Posterior vena cava (tissue), 2 donors: ENCODE measurements around the gene LRP2. TPM values are rescaled to one million over a fixed set of nuclear protein-coding genes. Genes with fewer than 3 reads are reported as not detected.
"Not testable (repeated sequence)": the region's sequence is repeated elsewhere in the genome, so short reads cannot be mapped to it uniquely, and the experiment has no call there.

Experiments
- DNase-seq: peaks from one replicate; pipeline ENCODE4 v3.0.0-alpha.2; 2020; ENCODE audit warnings: low spot score
- intact Hi-C, 2 donors: fragments of 100-400 bp; cut with DNase I; formaldehyde crosslinking; loops; one replicate each; pipeline versions ENCODE4 v1.14.1 to v1.14.2; 2022 to 2023
- long read RNA-seq, 2 donors: library from polyadenylated mRNA; unstranded; transcript quantifications; one replicate each; pipeline ENCODE4 v2.0.0, GENCODE V29; 2020 to 2021
- total RNA-seq, 2 donors: library from RNA; stranded (reverse); fragmentation: NEBNext Ultra II Directional; extraction: Animal tissue kit (Norgen Biotek cat#: 25700); gene quantifications; one replicate each; pipeline ENCODE4 v1.2.1, GENCODE V29; 2021
- donor health status: DM: yes; HTN: yes; CAD: no.
- donor health status: DM: yes; HTN: yes; CAD: no.

The LRP2 gene
- not detected for total RNA-seq
- long read RNA-seq, donor 1: 0 reads
- long read RNA-seq, donor 2: 0 reads

DNA sequence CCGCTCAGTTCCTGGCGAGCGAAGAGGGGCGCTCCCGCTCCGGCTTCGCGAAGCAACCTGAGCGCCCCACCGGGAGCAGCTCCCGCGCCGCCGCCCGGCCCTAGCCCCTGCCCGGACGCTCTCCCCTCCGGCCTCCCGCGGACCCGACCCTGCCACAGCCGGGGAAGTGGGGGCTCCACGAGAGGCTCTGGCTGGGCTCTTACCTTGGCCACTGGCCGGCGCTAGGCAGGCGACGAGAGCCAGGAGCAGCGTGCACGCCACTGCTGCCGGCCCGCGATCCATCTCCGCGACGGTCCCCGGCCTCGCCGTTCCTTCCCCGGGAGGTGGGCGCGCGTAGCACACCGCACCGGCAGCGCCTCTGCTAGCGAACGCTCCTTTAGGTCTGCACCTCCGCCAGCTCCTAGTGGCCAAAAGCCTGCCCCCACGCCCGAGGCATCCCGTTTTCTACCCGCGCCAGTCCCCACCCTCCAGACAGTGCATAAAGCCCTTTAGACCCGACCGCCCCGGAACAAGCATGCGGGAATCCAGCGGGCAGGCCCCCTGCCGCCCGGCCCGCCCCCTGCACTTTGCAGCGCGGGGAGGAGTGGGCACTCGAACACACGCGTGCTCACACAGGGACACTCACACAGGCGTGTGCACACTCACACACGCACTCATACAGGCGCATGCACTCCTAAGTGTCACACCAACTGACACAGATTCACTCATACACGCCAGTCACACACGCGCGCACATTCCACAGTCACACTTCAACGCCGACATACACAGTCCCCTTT, at the start of gene LRP2:
LRP2 (minus strand) TSS at position 417 of the 776 bp plus-strand sequence; CDS start at position 282, 135 bp downstream.
- no peak for DNase-seq

GRCh38 chr2:169406891-169407290, 44.6 kb upstream of the LRP2 start:
- no peak for DNase-seq
- intact Hi-C loops: no loop called here

More for the DNA sequence above, at the start of gene LRP2:
- intact Hi-C loops: no loop called here

GRCh38 chr2:169399491-169399890, 37.2 kb upstream of the LRP2 start:
- intact Hi-C loops, DNase-seq: not testable (repeated sequence)

DNA sequence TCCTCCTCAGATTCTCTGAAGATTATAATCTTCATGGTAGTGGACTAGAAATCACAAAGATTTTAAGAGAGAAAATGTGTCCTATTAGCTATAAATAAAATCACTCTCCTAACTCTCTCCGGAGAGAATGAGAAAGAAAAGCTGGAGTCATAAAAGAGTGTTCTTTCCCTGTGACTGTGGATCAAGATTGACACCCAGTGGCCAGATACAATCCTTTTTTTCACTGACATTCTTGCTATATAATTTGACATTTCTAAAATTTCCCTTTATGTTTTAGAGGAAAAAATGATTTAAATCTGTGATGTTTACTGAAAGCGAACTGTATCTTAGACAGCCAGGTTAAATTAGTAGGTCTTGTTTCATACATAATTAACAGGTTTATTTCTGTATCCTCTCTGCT, 35.4 kb upstream of the LRP2 start:
- no peak for DNase-seq
- intact Hi-C loops: no loop called here

DNA sequence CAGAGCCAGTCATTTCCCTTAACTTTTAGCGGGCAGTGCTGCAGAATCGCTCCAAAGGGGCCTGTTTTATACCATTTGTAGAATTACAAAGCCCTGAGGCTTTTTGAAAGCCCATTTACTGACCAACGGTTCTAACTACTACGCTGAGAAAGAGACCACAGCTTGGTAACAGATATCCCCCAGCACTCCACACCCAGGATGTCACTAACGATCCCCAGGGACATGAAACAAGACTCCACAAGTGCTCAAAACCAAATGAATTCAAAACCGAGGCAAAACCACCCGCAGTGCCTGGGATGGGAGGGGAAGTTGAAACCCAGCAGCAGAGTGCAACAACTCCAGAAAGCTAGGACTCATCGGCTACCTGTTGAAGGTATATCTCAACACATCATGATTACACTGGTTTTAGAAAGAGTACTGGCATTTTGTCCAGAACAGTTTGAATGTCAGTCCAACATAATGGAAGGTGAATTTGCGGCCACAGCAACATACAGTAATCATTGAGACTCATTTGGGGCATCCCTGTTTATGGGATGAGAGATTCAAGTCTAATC, 33.6 kb upstream of the LRP2 start:
- no peak for DNase-seq
- intact Hi-C loops: no loop called here

DNA sequence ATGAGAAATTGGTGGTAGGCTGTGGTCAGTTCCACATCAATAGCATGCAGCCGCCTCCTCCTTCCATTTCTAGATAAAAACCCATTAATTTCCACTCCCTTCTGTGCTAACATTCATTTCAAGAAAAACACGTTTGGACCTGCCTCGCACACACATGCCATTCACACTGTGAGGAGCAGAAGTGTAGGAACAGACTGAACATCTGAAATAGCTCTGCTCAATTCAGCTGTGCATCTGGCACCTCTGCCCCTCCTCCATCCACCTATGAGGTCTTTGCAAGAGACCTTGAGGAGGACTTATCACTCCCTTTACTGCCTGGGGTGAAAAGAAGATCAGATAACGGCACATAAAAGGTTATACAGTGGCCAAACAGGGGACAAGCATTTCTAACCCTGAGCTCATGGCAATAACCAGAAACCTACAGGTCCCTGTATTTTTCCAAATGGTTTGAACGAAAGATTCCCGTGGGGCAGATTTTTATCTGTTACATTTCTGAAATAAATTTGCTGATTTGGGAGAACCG, 30.8 kb upstream of the LRP2 start:
- intact Hi-C loops: no loop called here
- DNase-seq: no peak

- intact Hi-C loops: no loop called here
- no peak for DNase-seq
Observed at GRCh38 chr2:169391236-169391635, 28.9 kb upstream of the LRP2 start.

- intact Hi-C loops: no loop called here
- DNase-seq: no peak
Observed at GRCh38 chr2:169388161-169388560, 25.8 kb upstream of the LRP2 start.

DNA sequence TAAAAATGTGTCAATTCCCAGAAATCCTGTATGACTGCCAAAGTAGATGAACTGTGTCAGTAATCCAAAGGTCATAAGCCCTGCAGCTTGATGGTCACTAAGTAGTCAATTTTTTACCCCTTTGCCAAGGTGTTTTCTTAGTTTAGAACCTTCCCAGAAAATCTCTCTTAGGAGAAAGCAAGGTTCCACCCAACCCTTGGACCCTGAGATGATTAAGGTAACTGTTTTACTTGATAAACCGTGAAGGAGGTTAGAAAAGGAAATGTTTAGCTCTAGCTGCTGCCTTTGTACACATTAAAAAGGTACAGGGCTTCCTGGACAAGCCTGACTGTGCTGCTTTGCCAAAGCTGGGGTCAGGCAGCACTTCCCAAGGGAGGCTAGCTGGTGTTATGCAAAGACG, 24.4 kb upstream of the LRP2 start:
- no peak for DNase-seq
- intact Hi-C loops: no loop called here

- intact Hi-C loops: no loop called here
- DNase-seq: no peak
Observed at GRCh38 chr2:169384816-169385215, 22.5 kb upstream of the LRP2 start.

DNA sequence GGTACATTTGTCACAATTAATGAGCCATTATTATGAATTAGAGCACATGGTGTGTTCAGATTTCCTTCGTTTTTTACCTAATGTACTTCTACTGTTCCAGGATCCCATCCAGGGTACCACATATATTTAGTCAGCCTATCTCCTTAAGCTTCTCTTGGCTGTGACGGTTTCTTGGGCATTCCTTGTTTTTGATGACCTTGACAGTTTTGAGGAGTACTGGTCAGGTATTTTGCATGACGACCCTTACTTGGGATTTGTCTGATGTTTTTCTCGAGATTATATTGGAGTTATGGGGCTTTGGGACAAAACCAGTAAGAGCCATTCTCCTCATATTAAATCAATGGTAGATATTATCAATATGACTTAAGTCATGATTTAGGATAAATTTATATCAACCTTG, 10.2 kb upstream of the LRP2 start:
- no peak for DNase-seq
- intact Hi-C loops: no loop called here

DNA sequence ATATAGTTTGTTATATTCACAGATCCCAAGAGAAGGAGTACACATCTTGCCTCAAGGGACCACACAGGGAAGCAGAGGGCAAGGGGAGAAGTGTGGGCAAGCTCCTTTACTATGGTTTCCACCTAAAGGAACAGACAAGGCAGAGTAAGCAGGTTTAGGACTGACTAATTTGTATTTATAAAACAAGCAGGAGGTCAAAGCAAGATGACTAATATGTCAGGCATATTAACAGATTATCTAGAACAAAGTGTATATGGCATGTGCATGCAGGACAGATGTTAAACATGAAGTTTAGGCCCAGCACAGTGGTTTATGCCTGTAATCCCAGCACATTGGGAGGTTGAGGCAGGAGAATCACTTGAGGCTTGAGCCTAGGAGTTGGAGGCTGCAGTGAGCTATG, 3.7 kb upstream of the LRP2 start:
- intact Hi-C loops: no loop called here

DNA sequence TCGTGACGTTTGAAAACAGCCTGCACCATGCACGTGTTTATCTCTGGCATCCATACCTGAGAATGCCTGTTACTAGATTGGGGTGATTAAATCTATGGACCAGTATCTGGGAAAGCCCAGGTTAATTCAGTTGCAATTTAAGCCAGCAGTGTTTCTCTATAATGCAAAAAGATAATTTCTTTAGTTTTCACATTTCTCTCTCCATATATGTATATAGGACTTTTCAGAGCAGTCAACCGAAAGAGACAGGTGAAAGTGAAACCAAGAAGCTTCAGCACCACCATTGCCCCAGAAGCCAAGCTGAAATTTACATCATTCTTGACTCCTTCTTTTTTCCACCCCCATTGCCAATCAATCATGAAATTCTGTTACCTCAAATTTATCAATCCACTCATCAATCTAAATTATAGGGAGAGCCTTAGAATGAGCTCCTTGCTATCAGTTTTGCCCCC, 2.7 kb upstream of the LRP2 start:
- intact Hi-C loops: no loop called here
- no peak for DNase-seq

More for the DNA sequence above, 3.7 kb upstream of the LRP2 start:
- DNase-seq: no peak

DNA sequence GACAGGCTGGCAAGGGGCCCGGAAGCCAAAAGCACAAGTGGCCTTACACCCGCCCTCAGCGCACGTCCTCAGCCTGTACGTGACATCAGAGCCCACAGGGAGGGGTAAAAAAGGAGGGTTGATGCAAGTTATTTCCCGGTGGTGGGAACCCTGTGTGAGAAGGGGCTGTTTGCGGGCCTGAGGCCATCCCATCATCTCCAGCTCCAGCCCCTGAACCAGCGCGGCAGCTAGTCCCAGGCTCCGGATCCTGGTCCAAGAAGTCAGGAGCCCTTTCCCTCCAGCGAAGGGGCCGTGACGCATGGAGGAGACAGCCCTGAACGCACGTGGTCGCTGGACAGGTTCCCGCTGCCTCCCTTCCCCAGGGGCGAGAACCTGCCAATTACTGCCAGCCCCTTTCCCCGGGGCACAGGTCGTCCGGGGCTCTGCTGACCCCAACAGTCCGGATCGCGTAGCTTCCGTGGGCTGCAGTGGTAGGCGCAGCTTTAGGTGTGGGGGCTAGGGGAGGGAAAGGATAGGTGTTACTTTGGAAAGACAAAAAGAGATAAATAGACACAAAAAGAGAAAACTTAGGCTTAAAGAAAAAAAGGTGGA, 1.3 kb upstream of the LRP2 start:
- peak; percentile 80 for DNase-seq

DNA sequence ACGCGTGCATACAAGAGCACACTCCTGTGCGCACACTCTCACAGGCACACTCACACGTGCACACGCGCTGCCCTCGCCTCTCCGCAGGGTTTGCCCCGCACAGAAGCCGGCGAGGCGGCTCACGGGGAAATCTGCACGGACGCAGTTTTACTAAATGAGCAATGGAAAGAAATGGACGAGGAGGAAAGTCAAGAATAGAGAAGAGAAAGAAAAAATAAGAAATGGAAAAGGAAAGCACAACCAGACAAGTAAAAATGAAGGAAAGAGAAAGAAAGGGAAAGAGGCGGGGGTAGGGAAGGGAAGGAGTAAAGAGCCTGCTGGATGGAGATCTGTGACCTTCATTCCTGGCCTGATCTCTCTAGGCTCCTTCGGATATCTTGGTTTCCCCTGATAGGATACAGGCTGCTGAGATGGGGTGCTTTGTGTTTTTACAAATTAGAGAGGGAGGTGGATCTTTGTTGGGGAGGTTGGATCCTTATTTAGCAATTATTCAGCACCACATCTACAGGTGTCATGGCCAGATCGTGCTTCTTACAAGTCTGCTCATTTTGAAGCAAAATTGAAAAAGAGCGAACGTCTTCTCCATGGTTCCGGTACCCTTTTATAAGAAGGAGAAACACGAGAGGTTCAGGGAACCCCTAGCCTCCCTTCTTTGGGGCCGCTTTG, 693 bp upstream of the LRP2 start:
- intact Hi-C loops: no loop called here
- no peak for DNase-seq

More for the DNA sequence above, 1.3 kb upstream of the LRP2 start:
- intact Hi-C loops: no loop called here

GRCh38 chr2:169361706-169362117, 622 bp downstream of the LRP2 start:
- no peak for DNase-seq
- intact Hi-C loops: no loop called here

DNA sequence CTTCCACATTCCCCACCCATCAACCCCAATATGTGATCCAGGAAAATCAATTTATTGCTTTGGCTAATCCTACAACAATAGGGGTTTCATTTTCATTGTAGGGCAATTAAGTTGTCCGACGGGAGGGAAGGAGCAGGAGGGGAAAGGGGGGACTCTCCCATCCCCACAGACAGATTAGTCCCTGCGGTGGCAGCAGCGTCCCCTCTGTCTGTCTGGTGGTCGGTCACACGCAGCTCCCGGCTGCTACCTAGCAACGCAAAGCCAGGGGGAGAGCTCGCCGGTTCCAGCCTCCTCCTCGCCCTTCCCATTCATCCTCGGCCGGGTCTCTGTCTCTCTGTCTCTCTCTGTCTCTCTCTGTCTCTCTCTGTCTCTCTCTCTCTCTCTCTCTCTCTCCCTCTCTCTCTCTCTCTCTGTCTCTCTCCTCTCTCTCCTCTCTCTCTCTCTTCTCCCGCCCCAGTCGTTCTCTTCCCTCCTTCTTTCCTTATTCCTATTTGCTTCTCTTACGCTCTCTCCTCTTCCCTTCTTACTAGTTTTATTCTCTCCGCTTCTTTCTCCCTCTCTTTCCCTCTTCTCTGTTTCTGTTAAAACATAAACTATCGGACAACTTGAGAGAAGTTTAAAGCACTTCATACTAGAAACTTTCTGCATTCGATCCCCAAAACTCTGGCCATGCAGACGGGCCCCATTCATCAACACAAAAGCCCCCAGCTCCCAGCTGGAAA, 1.2 kb downstream of the LRP2 start:
- no peak for DNase-seq
- intact Hi-C loops: no loop called here

- intact Hi-C loops: no loop called here
- no peak for DNase-seq
Observed at GRCh38 chr2:169358016-169358415, 4.3 kb downstream of the LRP2 start.

- DNase-seq: no peak
Observed at GRCh38 chr2:169354244-169354643, 8.1 kb downstream of the LRP2 start.

More at GRCh38 chr2:169354244-169354643, 8.1 kb downstream of the LRP2 start:
- intact Hi-C loops: no loop called here
